HG03025 (cell line): ENCODE results near the gene FGD1.

Experiments
- ATAC-seq: cut with Tn5 transposase; IDR thresholded peaks from one replicate; pipeline ENCODE4 v1.9.1; 2021; ENCODE audit warnings: mild to moderate bottlenecking, moderate library complexity; ENCODE audit not compliant: unreplicated experiment, low FRiP score

FGD1 gene

GRCh38 chrX:54411732-54412131 lies 84.3 kb downstream of the FGD1 start:
- ATAC-seq = no peak

GRCh38 chrX:54407266-54407665 lies 88.8 kb downstream of the FGD1 start:
- no peak for ATAC-seq

- ATAC-seq = no peak
Observed at GRCh38 chrX:54397113-54397512, 98.9 kb downstream of the FGD1 start.
